Epithelial cell of esophagus (primary cell): ENCODE data around the gene SH2D6.

ENCODE experiments used
- DNase-seq: peaks from one replicate; pipeline ENCODE4 v3.0.0; 2010; ENCODE audit warnings: low read depth
- H3K4me3 ChIP-seq: 2 replicates; pipeline ENCODE4 v1.5.1; 2011; ENCODE audit warnings: mild to moderate bottlenecking, low read length, control low read depth
- TF ChIP-seq, protein P1 (sequence below): IDR thresholded peaks from 2 replicates; pipeline ENCODE4 v1.5.1; 2011; ENCODE audit warnings: low read depth, mild to moderate bottlenecking, low read length, control low read depth, inconsistent platforms; ENCODE audit not compliant: insufficient read depth; ENCODE audit errors: missing control alignments

Gene SH2D6

DNA sequence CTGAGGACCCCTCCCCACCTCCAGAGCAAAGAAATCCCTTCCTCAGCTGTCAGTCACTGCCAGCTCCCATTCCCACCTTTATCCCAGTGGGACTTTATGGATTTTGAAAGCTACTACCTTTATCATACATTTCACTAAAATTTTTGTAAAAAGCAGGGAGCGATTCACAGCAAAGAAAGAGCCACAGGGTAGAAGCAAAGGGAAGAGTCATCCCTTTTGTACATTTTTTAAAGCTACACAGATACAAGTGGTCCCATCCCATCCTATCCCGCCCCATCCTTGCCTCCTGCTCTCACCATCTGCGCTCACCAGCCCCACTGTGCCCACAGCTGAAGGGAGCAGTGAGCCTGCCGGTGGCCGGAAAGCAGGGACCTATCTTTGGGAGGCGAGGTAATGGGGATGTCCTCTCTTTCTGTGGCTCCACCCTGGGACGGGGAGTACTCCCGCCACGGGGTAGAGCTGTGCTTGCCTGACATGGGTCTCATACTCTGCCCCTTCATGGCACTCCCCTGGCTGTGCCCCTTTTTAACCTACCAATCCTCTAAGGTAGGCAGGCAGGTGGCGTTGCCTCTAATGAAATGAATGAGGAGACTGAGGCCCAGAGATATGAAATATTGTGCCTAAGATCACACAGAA lies 13.2 kb downstream of the SH2D6 start:
- H3K4me3 ChIP-seq: no peak overlapping the region
- TF ChIP-seq, protein P1, sequence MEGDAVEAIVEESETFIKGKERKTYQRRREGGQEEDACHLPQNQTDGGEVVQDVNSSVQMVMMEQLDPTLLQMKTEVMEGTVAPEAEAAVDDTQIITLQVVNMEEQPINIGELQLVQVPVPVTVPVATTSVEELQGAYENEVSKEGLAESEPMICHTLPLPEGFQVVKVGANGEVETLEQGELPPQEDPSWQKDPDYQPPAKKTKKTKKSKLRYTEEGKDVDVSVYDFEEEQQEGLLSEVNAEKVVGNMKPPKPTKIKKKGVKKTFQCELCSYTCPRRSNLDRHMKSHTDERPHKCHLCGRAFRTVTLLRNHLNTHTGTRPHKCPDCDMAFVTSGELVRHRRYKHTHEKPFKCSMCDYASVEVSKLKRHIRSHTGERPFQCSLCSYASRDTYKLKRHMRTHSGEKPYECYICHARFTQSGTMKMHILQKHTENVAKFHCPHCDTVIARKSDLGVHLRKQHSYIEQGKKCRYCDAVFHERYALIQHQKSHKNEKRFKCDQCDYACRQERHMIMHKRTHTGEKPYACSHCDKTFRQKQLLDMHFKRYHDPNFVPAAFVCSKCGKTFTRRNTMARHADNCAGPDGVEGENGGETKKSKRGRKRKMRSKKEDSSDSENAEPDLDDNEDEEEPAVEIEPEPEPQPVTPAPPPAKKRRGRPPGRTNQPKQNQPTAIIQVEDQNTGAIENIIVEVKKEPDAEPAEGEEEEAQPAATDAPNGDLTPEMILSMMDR: no peak
- no peak for DNase-seq

DNA sequence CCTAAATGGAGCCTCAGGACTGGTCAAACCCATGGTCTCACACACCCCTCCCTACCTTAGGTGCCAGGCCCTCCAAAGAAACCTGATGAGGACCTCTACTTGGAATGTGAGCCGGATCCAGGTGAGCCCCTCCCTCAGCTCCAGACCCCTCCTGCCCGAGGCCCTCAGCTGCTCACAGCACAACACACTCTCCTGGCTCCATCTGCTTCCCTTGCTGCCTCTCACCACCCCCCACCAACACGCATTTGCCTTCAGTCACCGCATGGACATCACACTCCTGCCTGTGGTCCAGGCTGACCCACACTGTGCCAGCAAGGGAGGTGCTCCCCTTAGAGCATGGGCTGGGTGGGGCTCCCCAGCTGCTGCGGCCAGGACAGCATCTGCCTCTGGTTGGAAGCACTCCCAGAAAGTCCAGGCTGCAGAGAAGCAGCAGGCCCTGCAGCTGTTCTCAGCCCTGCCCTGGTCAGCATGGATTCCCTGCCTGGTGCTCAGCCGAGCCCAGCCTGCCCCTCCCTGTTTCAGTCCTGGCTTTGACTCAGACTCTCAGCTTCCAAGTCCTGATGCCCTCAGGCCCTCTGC lies 15.1 kb downstream of the SH2D6 start:
- H3K4me3 ChIP-seq: no peak overlapping the region
- TF ChIP-seq, protein P1: no peak
- DNase-seq: peak; percentile 84

DNA sequence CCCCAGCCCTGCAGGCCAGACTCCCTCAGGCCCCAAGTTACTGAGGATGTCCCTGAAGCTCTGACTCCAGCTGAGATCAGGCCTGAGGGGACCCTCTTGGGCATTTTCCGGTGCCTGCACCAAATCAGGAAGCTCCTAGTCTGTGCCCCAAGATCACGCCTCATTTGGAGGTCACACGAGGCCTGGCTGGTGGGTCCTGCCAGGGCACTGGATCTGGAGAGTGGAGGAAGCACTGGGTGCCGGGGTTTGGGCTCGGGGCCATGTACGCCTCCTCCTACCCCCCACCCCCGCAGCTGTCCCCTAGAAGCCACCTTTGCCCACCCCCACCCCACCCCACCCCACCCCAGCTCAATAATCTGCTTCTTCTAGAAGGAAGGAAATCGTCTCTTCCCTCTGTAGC lies 16.2 kb downstream of the SH2D6 start:
- TF ChIP-seq, protein P1: no peak
- DNase-seq: no peak
- H3K4me3 ChIP-seq: no peak overlapping the region

DNA sequence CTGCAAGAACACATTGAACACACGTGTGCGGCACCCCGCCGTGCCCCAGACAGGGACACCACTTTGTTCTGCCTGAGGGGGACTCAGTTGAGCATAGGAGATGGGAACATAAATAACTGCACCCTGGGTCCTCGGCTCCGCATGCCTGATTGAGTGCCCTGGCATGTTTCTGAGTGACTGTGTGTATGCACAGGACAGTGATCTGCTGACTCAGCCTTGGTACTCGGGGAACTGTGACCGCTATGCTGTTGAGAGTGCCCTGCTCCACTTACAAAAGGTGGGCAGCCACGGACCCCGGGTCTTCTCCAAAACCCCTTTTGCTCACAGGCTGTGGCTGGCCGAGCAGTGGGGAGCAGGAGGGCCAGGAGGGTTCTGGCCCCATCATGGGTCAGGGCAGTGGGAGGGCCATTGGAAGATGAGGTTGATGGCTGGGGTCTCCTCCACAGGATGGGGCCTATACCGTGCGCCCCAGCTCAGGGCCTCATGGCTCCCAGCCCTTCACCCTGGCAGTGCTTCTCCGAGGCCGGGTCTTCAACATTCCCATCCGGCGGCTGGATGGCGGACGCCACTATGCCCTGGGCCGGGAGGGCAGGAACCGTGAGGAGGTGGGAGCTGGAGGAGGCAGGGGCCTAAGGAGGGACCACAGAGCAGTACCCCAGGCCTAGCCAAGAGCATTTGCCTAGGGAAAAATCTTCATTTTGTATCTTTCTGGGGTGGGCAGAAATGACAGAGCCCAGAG lies 16.9 kb downstream of the SH2D6 start:
- no peak overlapping the region for H3K4me3 ChIP-seq
- DNase-seq: no peak
- TF ChIP-seq, protein P1: no peak

DNA sequence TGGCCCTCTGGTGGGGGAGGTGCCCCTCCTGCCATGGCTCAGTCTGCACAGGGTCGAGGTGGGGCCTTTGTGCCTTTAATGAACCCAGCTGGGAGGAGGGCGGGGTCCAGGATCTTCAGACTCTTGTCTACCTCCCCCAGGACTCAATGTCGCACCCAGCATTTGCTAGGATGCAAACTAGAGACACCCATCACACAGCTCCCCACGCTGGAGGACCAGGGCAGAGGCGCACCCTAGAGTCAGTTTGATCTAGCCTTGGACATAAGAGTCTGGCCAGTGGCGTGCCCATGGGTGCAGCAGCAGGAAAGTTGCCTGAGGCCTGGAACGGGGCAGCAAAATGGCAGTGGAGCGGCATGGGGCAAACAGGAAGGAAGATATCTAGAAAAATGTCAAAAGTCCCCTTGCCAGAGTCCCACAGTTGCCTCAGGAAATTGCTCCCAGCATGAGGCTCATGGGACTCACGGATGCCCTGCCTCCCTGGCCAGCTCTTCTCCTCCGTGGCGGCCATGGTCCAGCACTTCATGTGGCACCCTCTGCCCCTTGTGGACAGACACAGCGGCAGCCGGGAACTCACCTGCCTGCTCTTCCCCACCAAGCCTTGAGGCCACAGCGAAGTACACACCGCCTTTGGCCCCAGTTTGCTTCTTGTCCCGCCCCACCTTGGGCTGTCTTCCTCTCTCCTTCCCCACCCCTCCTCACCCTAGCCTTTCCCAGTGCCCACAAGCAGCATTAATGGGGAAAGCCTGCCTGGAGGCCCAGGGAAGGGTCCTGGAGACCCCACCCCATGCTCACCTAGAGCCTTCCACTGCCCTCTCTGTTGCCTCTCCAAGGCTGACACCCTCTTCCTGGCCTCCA lies 17.7 kb downstream of the SH2D6 start:
- TF ChIP-seq, protein P1: no peak

DNA sequence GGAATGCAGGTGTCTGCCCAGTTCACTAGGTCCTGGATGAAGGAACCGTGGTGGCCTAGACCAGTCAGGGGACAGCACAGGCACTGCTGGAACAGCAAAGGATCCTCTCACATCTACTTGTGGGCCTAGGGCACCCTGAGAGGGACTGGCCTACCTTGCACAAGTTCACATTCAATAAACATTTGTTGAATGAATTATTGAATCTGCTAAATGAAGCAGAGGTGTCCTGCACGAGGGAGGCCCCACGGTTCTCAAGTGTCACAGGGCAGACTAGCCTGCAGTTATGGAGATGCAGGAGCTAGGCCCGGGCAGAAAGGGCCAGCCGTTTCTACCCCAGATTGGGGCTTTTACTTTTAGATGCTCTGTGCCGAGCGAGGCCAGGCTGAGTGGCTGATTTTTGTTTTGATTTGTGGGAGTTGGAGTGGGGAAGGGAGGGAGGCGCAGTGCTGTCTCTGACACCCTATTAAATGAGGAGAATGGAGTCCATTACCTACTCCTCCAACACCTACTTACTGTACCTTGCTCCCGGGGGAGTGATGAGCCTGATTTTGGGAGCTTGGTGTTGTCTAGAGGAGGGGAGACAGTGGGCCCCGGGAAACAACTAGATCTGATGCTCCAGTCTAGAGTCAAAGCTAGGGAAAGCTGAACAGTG lies 18.4 kb downstream of the SH2D6 start:
- H3K4me3 ChIP-seq: no peak overlapping the region
- TF ChIP-seq, protein P1: no peak
- no peak for DNase-seq

More for the DNA sequence above, 17.7 kb downstream of the SH2D6 start:
- no peak overlapping the region for H3K4me3 ChIP-seq
- DNase-seq: no peak
